ENCODE results near the gene PRRX2.
A peak's percentile ranks its signal among the peaks of the same experiment; 100 is the strongest.

DNA sequence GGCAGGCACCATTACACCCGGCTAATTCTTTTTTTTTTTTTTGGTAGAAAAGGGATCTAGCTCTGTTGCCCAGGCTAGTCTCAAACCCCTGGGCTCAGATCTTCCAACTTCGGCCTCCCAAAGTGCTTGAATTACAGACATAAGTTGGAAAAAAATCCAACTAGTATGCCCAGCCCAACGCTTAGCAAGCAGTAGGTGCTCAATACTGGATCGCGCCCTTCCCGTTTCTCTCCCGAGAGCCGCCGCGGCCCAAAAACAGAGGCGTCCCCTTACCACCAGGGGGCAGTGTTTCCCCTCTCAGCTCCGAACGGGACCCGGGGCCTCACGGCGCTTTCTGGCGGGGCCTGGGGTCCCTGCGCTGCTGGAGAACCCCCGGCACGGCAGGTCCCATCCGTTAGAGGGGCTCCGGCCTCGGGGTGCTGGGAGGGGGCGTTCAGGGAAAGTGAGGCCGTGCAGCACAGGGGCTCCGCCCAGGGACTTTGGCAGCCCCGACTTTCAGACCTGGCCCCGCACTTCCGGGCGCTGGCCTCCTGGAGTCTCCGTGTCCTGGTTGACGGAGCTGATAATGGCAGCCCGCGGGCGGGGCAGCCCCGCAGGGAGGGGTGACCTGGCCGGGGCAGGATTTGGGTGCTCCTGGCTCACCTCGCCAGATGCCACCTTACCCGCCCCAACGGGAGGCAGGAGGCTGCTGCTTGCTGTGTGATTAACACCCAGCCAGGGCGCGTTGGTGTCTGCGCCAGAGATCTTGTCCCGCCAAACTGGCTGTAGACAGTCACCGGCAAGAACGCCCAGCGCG lies 72.2 kb downstream of the PRRX2 start:
- TF ChIP-seq, protein P1, sequence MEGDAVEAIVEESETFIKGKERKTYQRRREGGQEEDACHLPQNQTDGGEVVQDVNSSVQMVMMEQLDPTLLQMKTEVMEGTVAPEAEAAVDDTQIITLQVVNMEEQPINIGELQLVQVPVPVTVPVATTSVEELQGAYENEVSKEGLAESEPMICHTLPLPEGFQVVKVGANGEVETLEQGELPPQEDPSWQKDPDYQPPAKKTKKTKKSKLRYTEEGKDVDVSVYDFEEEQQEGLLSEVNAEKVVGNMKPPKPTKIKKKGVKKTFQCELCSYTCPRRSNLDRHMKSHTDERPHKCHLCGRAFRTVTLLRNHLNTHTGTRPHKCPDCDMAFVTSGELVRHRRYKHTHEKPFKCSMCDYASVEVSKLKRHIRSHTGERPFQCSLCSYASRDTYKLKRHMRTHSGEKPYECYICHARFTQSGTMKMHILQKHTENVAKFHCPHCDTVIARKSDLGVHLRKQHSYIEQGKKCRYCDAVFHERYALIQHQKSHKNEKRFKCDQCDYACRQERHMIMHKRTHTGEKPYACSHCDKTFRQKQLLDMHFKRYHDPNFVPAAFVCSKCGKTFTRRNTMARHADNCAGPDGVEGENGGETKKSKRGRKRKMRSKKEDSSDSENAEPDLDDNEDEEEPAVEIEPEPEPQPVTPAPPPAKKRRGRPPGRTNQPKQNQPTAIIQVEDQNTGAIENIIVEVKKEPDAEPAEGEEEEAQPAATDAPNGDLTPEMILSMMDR (IDR thresholded peaks at IDR 0.05), result peak; percentile 97 to 99 (median 98)
- peak; percentile 62 for TF ChIP-seq POLR2AphosphoS5 (IDR thresholded peaks at IDR 0.05)
